ENCODE data around the gene EMP1.

Gene EMP1

GRCh38 chr12:13181375-13182070 lies 15.0 kb upstream of the EMP1 start:
- H3K27ac Mint-ChIP-seq, result no peak overlapping the region
- peaks cover 5% of the 10 kb centered on the region for H3K36me3 Mint-ChIP-seq (ENCODE audit: low read depth)
- peaks cover 47% of the 10 kb centered on the region for H3K27me3 Mint-ChIP-seq (ENCODE audit: low read depth)
- no peak overlapping the region for H3K4me3 Mint-ChIP-seq
- peaks cover 33% of the 10 kb centered on the region for H3K4me1 Mint-ChIP-seq (ENCODE audit: low read depth)
- H3K9me3 Mint-ChIP-seq, result no peaks in the 10 kb centered on the region

GRCh38 chr12:13182881-13183280 lies 13.6 kb upstream of the EMP1 start:
- Mint-ChIP-seq H3K27ac (no peak overlapping the region), H3K36me3 (ENCODE audit: low read depth) (peaks cover 3% of the 10 kb centered on the region), H3K9me3 (no peaks in the 10 kb centered on the region), H3K27me3 (ENCODE audit: low read depth) (peaks cover 36% of the 10 kb centered on the region), H3K4me1 (ENCODE audit: low read depth) (peaks cover 39% of the 10 kb centered on the region), H3K4me3 (no peak overlapping the region)

- H3K4me3 Mint-ChIP-seq, result no peak overlapping the region
- H3K27me3 Mint-ChIP-seq (ENCODE audit: low read depth), result peaks cover 32% of the 10 kb centered on the region
- H3K36me3 Mint-ChIP-seq (ENCODE audit: low read depth), result peaks cover 2% of the 10 kb centered on the region
- no peaks in the 10 kb centered on the region for H3K9me3 Mint-ChIP-seq
- no peak overlapping the region for H3K27ac Mint-ChIP-seq
- peaks cover 34% of the 10 kb centered on the region for H3K4me1 Mint-ChIP-seq (ENCODE audit: low read depth)
Measured at GRCh38 chr12:13183620-13184019, 12.9 kb upstream of the EMP1 start.

- H3K4me1 Mint-ChIP-seq (ENCODE audit: low read depth), result peaks cover 19% of the 10 kb centered on the region
- H3K4me3 Mint-ChIP-seq, result no peak overlapping the region
- H3K9me3 Mint-ChIP-seq, result no peaks in the 10 kb centered on the region
- H3K27me3 Mint-ChIP-seq (ENCODE audit: low read depth), result peaks cover 28% of the 10 kb centered on the region
- H3K36me3 Mint-ChIP-seq (ENCODE audit: low read depth), result peaks cover 2% of the 10 kb centered on the region
- no peak overlapping the region for H3K27ac Mint-ChIP-seq
Measured at GRCh38 chr12:13186302-13186701, 10.2 kb upstream of the EMP1 start.

GRCh38 chr12:13187399-13187798 lies 9.1 kb upstream of the EMP1 start:
- no peaks in the 10 kb centered on the region for H3K9me3 Mint-ChIP-seq
- peaks cover 20% of the 10 kb centered on the region for H3K27me3 Mint-ChIP-seq (ENCODE audit: low read depth)
- peaks cover 15% of the 10 kb centered on the region for H3K4me1 Mint-ChIP-seq (ENCODE audit: low read depth)
- no peak overlapping the region for H3K4me3 Mint-ChIP-seq
- no peak overlapping the region for H3K27ac Mint-ChIP-seq
- H3K36me3 Mint-ChIP-seq (ENCODE audit: low read depth), result peaks cover 2% of the 10 kb centered on the region

GRCh38 chr12:13189264-13189663 lies 7.3 kb upstream of the EMP1 start:
- no peak overlapping the region for H3K27ac Mint-ChIP-seq

GRCh38 chr12:13190275-13190674 lies 6.3 kb upstream of the EMP1 start:
- no peak overlapping the region for H3K4me3 Mint-ChIP-seq
- H3K9me3 Mint-ChIP-seq, result no peaks in the 10 kb centered on the region
- no peaks in the 10 kb centered on the region for H3K36me3 Mint-ChIP-seq (ENCODE audit: low read depth)
- H3K27me3 Mint-ChIP-seq (ENCODE audit: low read depth), result peaks cover 25% of the 10 kb centered on the region
- H3K27ac Mint-ChIP-seq, result no peak overlapping the region
- peaks cover 8% of the 10 kb centered on the region for H3K4me1 Mint-ChIP-seq (ENCODE audit: low read depth)

More at GRCh38 chr12:13189264-13189663, 7.3 kb upstream of the EMP1 start:
- Mint-ChIP-seq H3K4me3 (no peak overlapping the region), H3K27me3 (ENCODE audit: low read depth) (peaks cover 29% of the 10 kb centered on the region), H3K4me1 (ENCODE audit: low read depth) (peaks cover 8% of the 10 kb centered on the region), H3K9me3 (no peaks in the 10 kb centered on the region), H3K36me3 (ENCODE audit: low read depth) (peaks cover 2% of the 10 kb centered on the region)

GRCh38 chr12:13192719-13193118 lies 3.8 kb upstream of the EMP1 start:
- Mint-ChIP-seq H3K4me1 (ENCODE audit: low read depth) (peaks cover 18% of the 10 kb centered on the region), H3K27me3 (ENCODE audit: low read depth) (peaks cover 28% of the 10 kb centered on the region), H3K36me3 (ENCODE audit: low read depth) (peaks cover 2% of the 10 kb centered on the region), H3K27ac (no peak overlapping the region), H3K4me3 (no peak overlapping the region), H3K9me3 (no peaks in the 10 kb centered on the region)

GRCh38 chr12:13193505-13194231 lies 2.9 kb upstream of the EMP1 start:
- peaks cover 24% of the 10 kb centered on the region for H3K4me1 Mint-ChIP-seq (ENCODE audit: low read depth)
- no peak overlapping the region for H3K27ac Mint-ChIP-seq
- peaks cover 2% of the 10 kb centered on the region for H3K36me3 Mint-ChIP-seq (ENCODE audit: low read depth)
- H3K4me3 Mint-ChIP-seq, result no peak overlapping the region
- H3K27me3 Mint-ChIP-seq (ENCODE audit: low read depth), result peaks cover 31% of the 10 kb centered on the region
- H3K9me3 Mint-ChIP-seq, result no peaks in the 10 kb centered on the region

- H3K27me3 Mint-ChIP-seq (ENCODE audit: low read depth), result peaks cover 27% of the 10 kb centered on the region
- no peak overlapping the region for H3K27ac Mint-ChIP-seq
- H3K4me3 Mint-ChIP-seq, result no peak overlapping the region
- H3K9me3 Mint-ChIP-seq, result no peaks in the 10 kb centered on the region
- H3K36me3 Mint-ChIP-seq (ENCODE audit: low read depth), result peaks cover 2% of the 10 kb centered on the region
- peaks cover 24% of the 10 kb centered on the region for H3K4me1 Mint-ChIP-seq (ENCODE audit: low read depth)
Measured at GRCh38 chr12:13194401-13195110, 2.0 kb upstream of the EMP1 start.

- Mint-ChIP-seq H3K4me1 (ENCODE audit: low read depth) (peaks cover 24% of the 10 kb centered on the region), H3K4me3 (no peak overlapping the region), H3K27me3 (ENCODE audit: low read depth) (peaks cover 33% of the 10 kb centered on the region), H3K9me3 (no peaks in the 10 kb centered on the region), H3K27ac (no peak overlapping the region), H3K36me3 (ENCODE audit: low read depth) (peaks cover 2% of the 10 kb centered on the region)
Measured at GRCh38 chr12:13195250-13195649, 1.3 kb upstream of the EMP1 start.

GRCh38 chr12:13195785-13196129 lies 769 bp upstream of the EMP1 start:
- Mint-ChIP-seq H3K27me3 (ENCODE audit: low read depth) (peaks cover 33% of the 10 kb centered on the region), H3K9me3 (no peaks in the 10 kb centered on the region), H3K27ac (peak overlapping the region; percentile 71), H3K4me1 (ENCODE audit: low read depth) (peaks cover 24% of the 10 kb centered on the region), H3K36me3 (ENCODE audit: low read depth) (peaks cover 2% of the 10 kb centered on the region), H3K4me3 (peak overlapping the region; percentile 74)

GRCh38 chr12:13197032-13197431 lies 506 bp downstream of the EMP1 start:
- peaks cover 24% of the 10 kb centered on the region for H3K4me1 Mint-ChIP-seq (ENCODE audit: low read depth)
- peak overlapping the region; percentile 74 for H3K4me3 Mint-ChIP-seq
- peaks cover 39% of the 10 kb centered on the region for H3K27me3 Mint-ChIP-seq (ENCODE audit: low read depth)
- H3K9me3 Mint-ChIP-seq, result no peaks in the 10 kb centered on the region
- peak overlapping the region; percentile 71 for H3K27ac Mint-ChIP-seq
- peaks cover 2% of the 10 kb centered on the region for H3K36me3 Mint-ChIP-seq (ENCODE audit: low read depth)

GRCh38 chr12:13197526-13198143 lies 1.1 kb downstream of the EMP1 start:
- H3K9me3 Mint-ChIP-seq, result no peaks in the 10 kb centered on the region
- H3K27ac Mint-ChIP-seq, result peak overlapping the region; percentile 46
- peaks cover 2% of the 10 kb centered on the region for H3K36me3 Mint-ChIP-seq (ENCODE audit: low read depth)
- H3K27me3 Mint-ChIP-seq (ENCODE audit: low read depth), result peaks cover 45% of the 10 kb centered on the region
- H3K4me1 Mint-ChIP-seq (ENCODE audit: low read depth), result peaks cover 27% of the 10 kb centered on the region
- peak overlapping the region; percentile 74 for H3K4me3 Mint-ChIP-seq

Measured in T-helper 1 cell treated with Interleukin-12 subunit alpha and Interleukin-12 subunit beta and Interleukin-4 antibody, amounts not matched to agents 30 μg/mL and 1 μg/mL, for 36 hours (primary cell).